HepG2 (cell line): ENCODE data around the gene PTK7.

Experiments used
- CBX5 ChIP-seq: sonication (generic); formaldehyde crosslinking; IDR thresholded peaks from 2 replicates; pipeline ENCODE4 v1.4.0; 2020; ENCODE audit warnings: missing genetic modification reagents, borderline replicate concordance
- EHMT2 ChIP-seq: fragments of 200-600 bp; sonication (generic); IDR thresholded peaks from 2 replicates; pipeline ENCODE4 v1.7.0; 2017; ENCODE audit warnings: antibody characterized with exemption, low read depth, low read length, borderline replicate concordance
- ETV6 ChIP-seq: sonication (generic); formaldehyde crosslinking; conservative IDR thresholded peaks from 2 replicates; pipeline ENCODE4 v1.4.0; 2020; ENCODE audit warnings: missing genetic modification reagents
- MBNL3 ChIP-seq: fragments of 250-450 bp; sonication (Bioruptor Pico); conservative IDR thresholded peaks from 2 replicates; pipeline ENCODE4 v1.8.0; 2022; ENCODE audit warnings: mild to moderate bottlenecking, inconsistent platforms
- NCOA2 ChIP-seq: sonication (generic); formaldehyde crosslinking; IDR thresholded peaks from 2 replicates; pipeline ENCODE4 v1.8.0; 2022; ENCODE audit warnings: inconsistent platforms
- NR2F1 ChIP-seq, 2 experiments: fragments of 450-650 bp in 1 of 2; formaldehyde crosslinking in 1 of 2; IDR thresholded peaks; 2 replicates each; pipeline versions ENCODE4 v1.5.0 to v1.6.1; 2016 to 2020; ENCODE audit warnings: mild to moderate bottlenecking in 1 of 2, missing compliant biosample characterization in 1 of 2, missing genetic modification reagents in 1 of 2, moderate library complexity in 1 of 2
- POLR2A ChIP-seq, 2 experiments: IDR thresholded peaks; 2 replicates each; pipeline ENCODE4 v1.6.1; 2011; ENCODE audit warnings: low read depth in 2 of 2, low read length in 2 of 2, mild to moderate bottlenecking in 1 of 2, moderate library complexity in 1 of 2; ENCODE audit not compliant: insufficient read depth in 1 of 2
- POLR2AphosphoS5 ChIP-seq: IDR thresholded peaks from 2 replicates; pipeline ENCODE4 v1.6.1; 2012; ENCODE audit warnings: low read depth, low read length
- YY1 ChIP-seq: IDR thresholded peaks from 2 replicates; pipeline ENCODE4 v1.6.1; 2011; ENCODE audit warnings: low read length, low read depth, moderate library complexity, mild to moderate bottlenecking; ENCODE audit not compliant: insufficient read depth, insufficient replicate concordance
- ZNF274 ChIP-seq: sonication (generic); formaldehyde crosslinking; IDR thresholded peaks from 2 replicates; pipeline ENCODE4 v1.5.1; 2020; ENCODE audit warnings: mild to moderate bottlenecking, missing genetic modification reagents
- TF ChIP-seq, protein P1 (sequence below): sonication (generic); formaldehyde crosslinking; IDR thresholded peaks from 2 replicates; pipeline ENCODE4 v1.5.0; 2020; ENCODE audit warnings: mild to moderate bottlenecking, missing genetic modification reagents, moderate library complexity
- TF ChIP-seq, protein P2 (sequence below): sonication (generic); formaldehyde crosslinking; IDR thresholded peaks from 2 replicates; pipeline ENCODE4 v1.9.0; 2021; ENCODE audit warnings: missing genetic modification reagents, borderline replicate concordance

GRCh38 chr6:43207286-43207685 is 131.2 kb downstream of the PTK7 start:
- TF ChIP-seq MBNL3 (CRISPR knock-in tag) (no peak), POLR2A (IDR thresholded peaks at IDR 0.05; ENCODE audit: insufficient read depth in 1 of 2, low read depth in 2 of 2, low read length in 2 of 2) (no peak), NCOA2 (CRISPR knock-in tag) (no peak), ZNF274 (no peak), ETV6 (CRISPR knock-in tag) (no peak), NR2F1 (CRISPR knock-in tag; IDR thresholded peaks at IDR 0.05) (no peak), YY1 (no peak), CBX5 (CRISPR knock-in tag) (no peak), EHMT2 (no peak), POLR2AphosphoS5 (no peak)
- TF ChIP-seq, protein P1, sequence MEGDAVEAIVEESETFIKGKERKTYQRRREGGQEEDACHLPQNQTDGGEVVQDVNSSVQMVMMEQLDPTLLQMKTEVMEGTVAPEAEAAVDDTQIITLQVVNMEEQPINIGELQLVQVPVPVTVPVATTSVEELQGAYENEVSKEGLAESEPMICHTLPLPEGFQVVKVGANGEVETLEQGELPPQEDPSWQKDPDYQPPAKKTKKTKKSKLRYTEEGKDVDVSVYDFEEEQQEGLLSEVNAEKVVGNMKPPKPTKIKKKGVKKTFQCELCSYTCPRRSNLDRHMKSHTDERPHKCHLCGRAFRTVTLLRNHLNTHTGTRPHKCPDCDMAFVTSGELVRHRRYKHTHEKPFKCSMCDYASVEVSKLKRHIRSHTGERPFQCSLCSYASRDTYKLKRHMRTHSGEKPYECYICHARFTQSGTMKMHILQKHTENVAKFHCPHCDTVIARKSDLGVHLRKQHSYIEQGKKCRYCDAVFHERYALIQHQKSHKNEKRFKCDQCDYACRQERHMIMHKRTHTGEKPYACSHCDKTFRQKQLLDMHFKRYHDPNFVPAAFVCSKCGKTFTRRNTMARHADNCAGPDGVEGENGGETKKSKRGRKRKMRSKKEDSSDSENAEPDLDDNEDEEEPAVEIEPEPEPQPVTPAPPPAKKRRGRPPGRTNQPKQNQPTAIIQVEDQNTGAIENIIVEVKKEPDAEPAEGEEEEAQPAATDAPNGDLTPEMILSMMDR (CRISPR knock-in tag) = no peak
- TF ChIP-seq, protein P2, sequence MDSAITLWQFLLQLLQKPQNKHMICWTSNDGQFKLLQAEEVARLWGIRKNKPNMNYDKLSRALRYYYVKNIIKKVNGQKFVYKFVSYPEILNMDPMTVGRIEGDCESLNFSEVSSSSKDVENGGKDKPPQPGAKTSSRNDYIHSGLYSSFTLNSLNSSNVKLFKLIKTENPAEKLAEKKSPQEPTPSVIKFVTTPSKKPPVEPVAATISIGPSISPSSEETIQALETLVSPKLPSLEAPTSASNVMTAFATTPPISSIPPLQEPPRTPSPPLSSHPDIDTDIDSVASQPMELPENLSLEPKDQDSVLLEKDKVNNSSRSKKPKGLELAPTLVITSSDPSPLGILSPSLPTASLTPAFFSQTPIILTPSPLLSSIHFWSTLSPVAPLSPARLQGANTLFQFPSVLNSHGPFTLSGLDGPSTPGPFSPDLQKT (CRISPR knock-in tag) = no peak
